IPS DF 6.9 (cell line): ENCODE data around the gene ANTXR2.
A peak's percentile ranks its signal among the peaks of the same experiment; 100 is the strongest.

Experiments
- DNase-seq: peaks from one replicate; pipeline ENCODE4 v3.0.0-alpha.2; 2013; ENCODE audit warnings: low read depth, low spot score
- H3K27ac ChIP-seq: one replicate; pipeline ENCODE4 v1.5.1; 2013; ENCODE audit warnings: low read length, control low read depth
- H3K27me3 ChIP-seq: 2 replicates; pipeline ENCODE4 v1.6.1; 2013; ENCODE audit warnings: mild to moderate bottlenecking, low read length; ENCODE audit not compliant: control insufficient read depth, insufficient read depth
- H3K36me3 ChIP-seq: 2 replicates; pipeline ENCODE4 v1.6.1; 2013; ENCODE audit warnings: low read length; ENCODE audit not compliant: control insufficient read depth, insufficient read depth
- H3K4me1 ChIP-seq: 2 replicates; pipeline ENCODE4 v1.6.1; 2013; ENCODE audit warnings: low read length; ENCODE audit not compliant: control insufficient read depth, insufficient read depth
- H3K4me3 ChIP-seq: 2 replicates; pipeline ENCODE4 v1.5.1; 2013; ENCODE audit warnings: mild to moderate bottlenecking, low read length
- H3K9me3 ChIP-seq: 2 replicates; pipeline ENCODE4 v1.6.1; 2013; ENCODE audit warnings: low read length, inconsistent platforms; ENCODE audit not compliant: control insufficient read depth, insufficient read depth
- WGBS: extraction: QIAGEN DNeasy Blood & Tissue Kit; methylation state at CpG from one replicate; pipeline ENCODE4 v1.1.7; 2013; ENCODE audit warnings: mixed read lengths, missing lambda C conversion rate; ENCODE audit not compliant: insufficient read length, insufficient coverage; 5-methylcytosine and 5-hydroxymethylcytosine counted together

The ANTXR2 gene

GRCh38 chr4:79920163-79920853 lies 152.7 kb downstream of the ANTXR2 start:
- WGBS = no CpG with 5 or more reads among the region's 3 CpGs
- Histone ChIP-seq H3K4me3 (no peak overlapping the region), H3K36me3 (no peaks in the 10 kb centered on the region), H3K27ac (no peak overlapping the region), H3K27me3 (no peaks in the 10 kb centered on the region), H3K4me1 (no peaks in the 10 kb centered on the region), H3K9me3 (no peaks in the 10 kb centered on the region)
- no peak for DNase-seq

GRCh38 chr4:79918292-79918691 lies 154.7 kb downstream of the ANTXR2 start:
- DNase-seq = no peak
- no peaks in the 10 kb centered on the region for H3K9me3 ChIP-seq

GRCh38 chr4:79917246-79917645 lies 155.8 kb downstream of the ANTXR2 start:
- no peaks in the 10 kb centered on the region for H3K36me3 ChIP-seq
- no peaks in the 10 kb centered on the region for H3K9me3 ChIP-seq
- no peak overlapping the region for H3K4me3 ChIP-seq
- no peaks in the 10 kb centered on the region for H3K4me1 ChIP-seq
- DNase-seq = peak; percentile 45
- WGBS = no CpG with 5 or more reads among the region's 1 CpG
- no peaks in the 10 kb centered on the region for H3K27me3 ChIP-seq
- H3K27ac ChIP-seq = no peak overlapping the region

More at GRCh38 chr4:79918292-79918691, 154.7 kb downstream of the ANTXR2 start:
- H3K27me3 ChIP-seq = no peaks in the 10 kb centered on the region
- no peaks in the 10 kb centered on the region for H3K4me1 ChIP-seq
- no CpG with 5 or more reads among the region's 3 CpGs for WGBS
- no peak overlapping the region for H3K4me3 ChIP-seq
- no peaks in the 10 kb centered on the region for H3K36me3 ChIP-seq
- H3K27ac ChIP-seq = no peak overlapping the region

DNA sequence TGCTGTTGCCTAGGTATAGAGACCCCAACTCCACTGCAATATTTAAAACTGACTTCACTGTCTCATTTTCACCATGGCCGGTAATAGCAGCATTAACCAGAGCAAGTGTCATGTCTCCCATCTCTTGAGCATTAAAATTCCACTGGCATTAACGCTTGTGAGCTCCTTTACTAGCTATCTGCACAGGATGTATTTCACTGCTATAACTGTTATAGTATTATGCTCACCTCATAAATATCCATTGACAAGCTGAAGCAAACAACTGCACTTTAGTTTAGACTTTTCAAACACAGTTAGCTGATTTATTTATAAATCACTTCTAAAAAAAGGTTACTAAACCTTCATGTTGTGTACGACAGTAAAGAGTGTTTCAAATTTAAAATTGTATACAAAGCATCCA lies 157.8 kb downstream of the ANTXR2 start:
- no peaks in the 10 kb centered on the region for H3K27me3 ChIP-seq
- H3K36me3 ChIP-seq = no peaks in the 10 kb centered on the region
- no peak overlapping the region for H3K4me3 ChIP-seq
- H3K9me3 ChIP-seq = no peaks in the 10 kb centered on the region
- DNase-seq = no peak
- H3K27ac ChIP-seq = no peak overlapping the region
- no peaks in the 10 kb centered on the region for H3K4me1 ChIP-seq
- WGBS = no CpG with 5 or more reads among the region's 3 CpGs

DNA sequence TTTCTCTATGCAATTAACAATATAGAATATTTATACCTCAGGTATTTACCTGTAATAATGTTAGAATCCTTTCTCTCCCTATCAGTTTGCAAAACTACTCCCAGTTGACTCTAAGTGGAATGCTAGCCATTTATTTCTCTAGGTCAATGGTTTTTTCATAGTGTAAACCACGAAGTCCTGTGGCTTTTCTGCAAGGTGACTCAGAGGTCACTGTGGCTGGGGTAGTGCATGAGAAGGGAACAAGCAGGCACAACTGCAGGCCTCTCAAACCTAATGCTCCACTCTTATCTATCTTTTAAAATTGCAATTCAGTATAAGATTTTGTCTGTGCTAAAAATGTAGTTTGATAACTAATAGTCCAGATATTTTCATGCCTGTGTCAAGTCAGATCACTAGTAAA lies 159.4 kb downstream of the ANTXR2 start:
- no peak for DNase-seq
- no CpG with 5 or more reads among the region's 1 CpG for WGBS
- H3K4me1 ChIP-seq = no peaks in the 10 kb centered on the region
- no peaks in the 10 kb centered on the region for H3K9me3 ChIP-seq
- no peaks in the 10 kb centered on the region for H3K36me3 ChIP-seq
- H3K27ac ChIP-seq = no peak overlapping the region
- H3K4me3 ChIP-seq = no peak overlapping the region
- H3K27me3 ChIP-seq = no peaks in the 10 kb centered on the region

DNA sequence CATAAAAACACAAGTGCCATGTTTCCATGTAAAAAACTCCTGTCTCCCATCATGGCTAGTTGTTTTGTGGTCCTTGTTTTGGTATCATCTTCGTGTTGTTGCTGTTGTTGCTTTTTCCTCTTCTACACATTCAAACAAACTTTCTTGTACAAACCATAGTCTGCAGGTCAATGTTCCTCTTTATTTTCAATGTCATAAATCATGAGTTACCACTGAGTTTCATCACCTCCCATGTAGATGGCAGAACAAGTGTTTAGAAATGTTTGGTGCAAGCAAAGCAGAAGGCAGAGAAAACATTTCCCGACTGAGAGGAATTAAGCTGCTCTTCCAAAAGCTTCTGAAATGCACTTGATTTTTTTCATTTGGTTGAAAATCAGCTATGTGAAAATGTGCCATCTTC lies 166.0 kb downstream of the ANTXR2 start:
- H3K4me3 ChIP-seq = no peak overlapping the region
- H3K27me3 ChIP-seq = no peaks in the 10 kb centered on the region; the same call in 1 of the 2 replicates
- H3K36me3 ChIP-seq = no peaks in the 10 kb centered on the region
- DNase-seq = no peak
- H3K27ac ChIP-seq = no peak overlapping the region
- WGBS = no CpG with 5 or more reads among the region's 2 CpGs
- 0 out of 2 replicates have a peak, but pooled peaks cover 1% of the 10 kb centered on the region for H3K4me1 ChIP-seq
- no peaks in the 10 kb centered on the region for H3K9me3 ChIP-seq

- H3K27me3 ChIP-seq = no peaks in the 10 kb centered on the region; the same call in 1 of the 2 replicates
- no peaks in the 10 kb centered on the region for H3K36me3 ChIP-seq
- no peak overlapping the region for H3K4me3 ChIP-seq
- 0 out of 2 replicates have a peak, but pooled peaks cover 1% of the 10 kb centered on the region for H3K4me1 ChIP-seq
- no CpG with 5 or more reads among the region's 5 CpGs for WGBS
- no peak overlapping the region for H3K27ac ChIP-seq
- no peak for DNase-seq
- H3K9me3 ChIP-seq = no peaks in the 10 kb centered on the region
These were observed 166.7 kb downstream of the ANTXR2 start for GRCh38 chr4:79906303-79906702.

- no peaks in the 10 kb centered on the region for H3K36me3 ChIP-seq
- no peak for DNase-seq
- no peak overlapping the region for H3K27ac ChIP-seq
- H3K9me3 ChIP-seq = no peaks in the 10 kb centered on the region
- H3K4me1 ChIP-seq = 0 out of 2 replicates have a peak, but pooled peaks cover 1% of the 10 kb centered on the region
- no peak overlapping the region for H3K4me3 ChIP-seq
- H3K27me3 ChIP-seq = no peaks in the 10 kb centered on the region; the same call in 1 of the 2 replicates
These were observed 167.8 kb downstream of the ANTXR2 start for GRCh38 chr4:79905212-79905611.

- H3K36me3 ChIP-seq = no peaks in the 10 kb centered on the region
- no peaks in the 10 kb centered on the region; the same call in 1 of the 2 replicates for H3K27me3 ChIP-seq
- H3K9me3 ChIP-seq = no peaks in the 10 kb centered on the region
- H3K4me3 ChIP-seq = no peak overlapping the region
- H3K4me1 ChIP-seq = 0 out of 2 replicates have a peak, but pooled peaks cover 1% of the 10 kb centered on the region
- DNase-seq = no peak
- H3K27ac ChIP-seq = no peak overlapping the region
- no CpG with 5 or more reads among the region's 1 CpG for whole genome bisulfite sequencing
These were observed 168.7 kb downstream of the ANTXR2 start for GRCh38 chr4:79904331-79904730.

DNA sequence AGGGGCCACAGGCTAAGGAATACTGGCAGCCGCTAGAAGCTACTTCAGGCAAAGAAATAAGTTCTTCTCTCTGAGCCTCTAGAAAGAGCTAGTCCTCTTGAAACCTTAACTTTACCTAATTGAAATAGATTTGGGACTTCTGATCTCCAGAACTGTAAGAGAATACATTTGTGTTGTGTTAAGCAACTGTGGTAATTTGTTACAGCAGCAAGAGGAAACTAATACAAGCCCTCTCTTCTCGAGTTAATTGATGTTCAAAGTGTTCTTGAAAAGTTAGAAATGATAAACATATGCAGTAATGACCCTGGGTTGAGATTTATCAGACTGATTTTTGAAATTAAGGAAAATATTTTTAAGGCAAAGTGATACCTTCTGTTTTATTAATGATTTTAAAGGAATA lies 172.8 kb downstream of the ANTXR2 start:
- Histone ChIP-seq H3K9me3 (no peaks in the 10 kb centered on the region), H3K27me3 (no peaks in the 10 kb centered on the region), H3K27ac (no peak overlapping the region), H3K4me3 (no peak overlapping the region), H3K36me3 (no peaks in the 10 kb centered on the region), H3K4me1 (no peaks in the 10 kb centered on the region)
- DNase-seq = no peak
- WGBS = no CpG with 5 or more reads among the region's 2 CpGs

DNA sequence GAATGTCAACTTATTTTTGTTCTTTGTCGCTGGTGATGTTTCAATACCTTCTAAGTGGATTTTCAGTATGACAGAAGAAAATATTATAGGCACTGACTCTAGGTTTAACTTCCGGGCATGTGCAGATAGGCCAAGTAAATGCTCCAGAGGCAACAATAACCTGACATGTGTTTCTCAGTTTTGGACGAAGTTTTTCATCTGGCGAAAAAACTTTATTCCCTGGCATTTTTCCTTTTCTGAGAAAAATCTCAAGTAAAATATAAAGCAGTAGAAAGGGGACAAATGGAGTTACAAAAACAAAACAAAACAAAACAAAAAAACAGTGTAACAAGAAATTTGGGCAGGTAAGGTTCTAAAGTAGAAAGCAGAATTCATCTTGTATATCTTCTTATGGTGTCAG lies 173.5 kb downstream of the ANTXR2 start:
- no peaks in the 10 kb centered on the region for H3K9me3 ChIP-seq
- H3K36me3 ChIP-seq = no peaks in the 10 kb centered on the region
- WGBS = no CpG with 5 or more reads among the region's 4 CpGs
- H3K4me1 ChIP-seq = no peaks in the 10 kb centered on the region
- H3K4me3 ChIP-seq = no peak overlapping the region
- no peak overlapping the region for H3K27ac ChIP-seq
- H3K27me3 ChIP-seq = no peaks in the 10 kb centered on the region
- DNase-seq = no peak
